ENCODE measurements around the gene ILF3.
A peak's percentile ranks its signal among the peaks of the same experiment; 100 is the strongest.

The ILF3 gene

DNA sequence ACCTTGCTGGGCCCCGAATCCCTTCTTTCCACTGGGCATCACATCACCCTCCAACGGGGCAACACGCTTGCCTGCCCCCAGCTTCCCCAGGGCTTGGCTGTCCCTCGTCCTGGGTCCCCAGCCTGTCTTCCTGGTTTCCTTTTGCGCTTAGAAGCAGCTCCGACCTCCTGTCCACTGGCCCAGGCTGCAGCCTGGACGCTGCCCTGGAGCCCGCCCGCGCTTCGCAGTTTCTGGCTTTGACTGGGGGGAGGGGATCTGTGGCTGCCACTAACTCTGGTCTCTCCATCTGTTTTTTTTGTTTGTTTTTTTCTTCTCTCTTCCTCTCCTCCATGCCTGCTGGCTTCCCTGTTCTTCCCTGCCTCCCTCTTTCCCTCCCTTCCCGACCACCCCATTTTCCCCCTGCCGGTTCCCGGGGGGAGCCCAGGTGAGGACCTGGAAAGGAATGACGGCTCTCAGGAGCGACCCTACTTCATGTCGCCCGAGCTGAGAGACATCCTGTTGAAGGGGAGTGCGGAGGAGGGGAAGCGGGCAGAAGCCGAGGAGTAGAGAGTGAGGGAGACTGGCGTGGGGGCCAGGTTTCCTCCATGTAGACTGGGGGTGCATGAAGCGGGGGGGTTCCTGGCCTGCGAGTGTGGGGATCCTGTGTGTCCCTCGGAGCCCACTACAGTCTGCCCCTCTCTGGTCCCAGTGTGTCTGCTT is 11.5 kb upstream of the ILF3 start:
- POLR2A ChIA-PET = interaction anchor here (1.2 kb wide), 1 partner anchor 9 kb away, joined by 3 read pairs; no protein-coding TSS in a partner anchor
- TF ChIP-seq FOXM1 (IDR thresholded peaks at IDR 0.05; ENCODE audit: borderline replicate concordance) (no peak), L3MBTL2 (conservative IDR thresholded peaks at IDR 0.05) (no peak), ELF4 (IDR thresholded peaks at IDR 0.05) (no peak), SUZ12 (IDR thresholded peaks at IDR 0.05) (no peak), CTBP1 (IDR thresholded peaks at IDR 0.05; ENCODE audit: borderline replicate concordance) (no peak), NFRKB (IDR thresholded peaks at IDR 0.05) (no peak), ARNT (IDR thresholded peaks at IDR 0.05) (no peak), SP1 (IDR thresholded peaks at IDR 0.05) (no peak), ZNF384 (IDR thresholded peaks at IDR 0.05) (no peak)
- TF ChIP-seq, protein P1, sequence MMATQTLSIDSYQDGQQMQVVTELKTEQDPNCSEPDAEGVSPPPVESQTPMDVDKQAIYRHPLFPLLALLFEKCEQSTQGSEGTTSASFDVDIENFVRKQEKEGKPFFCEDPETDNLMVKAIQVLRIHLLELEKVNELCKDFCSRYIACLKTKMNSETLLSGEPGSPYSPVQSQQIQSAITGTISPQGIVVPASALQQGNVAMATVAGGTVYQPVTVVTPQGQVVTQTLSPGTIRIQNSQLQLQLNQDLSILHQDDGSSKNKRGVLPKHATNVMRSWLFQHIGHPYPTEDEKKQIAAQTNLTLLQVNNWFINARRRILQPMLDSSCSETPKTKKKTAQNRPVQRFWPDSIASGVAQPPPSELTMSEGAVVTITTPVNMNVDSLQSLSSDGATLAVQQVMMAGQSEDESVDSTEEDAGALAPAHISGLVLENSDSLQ (IDR thresholded peaks at IDR 0.05) = no peak
- DNase-seq (ENCODE audit: extremely low spot score) = no peak
- CTCF ChIA-PET = interaction anchor here (10.3 kb wide), 1 partner anchor 61 kb away, joined by 149 read pairs; no protein-coding TSS in a partner anchor

DNA sequence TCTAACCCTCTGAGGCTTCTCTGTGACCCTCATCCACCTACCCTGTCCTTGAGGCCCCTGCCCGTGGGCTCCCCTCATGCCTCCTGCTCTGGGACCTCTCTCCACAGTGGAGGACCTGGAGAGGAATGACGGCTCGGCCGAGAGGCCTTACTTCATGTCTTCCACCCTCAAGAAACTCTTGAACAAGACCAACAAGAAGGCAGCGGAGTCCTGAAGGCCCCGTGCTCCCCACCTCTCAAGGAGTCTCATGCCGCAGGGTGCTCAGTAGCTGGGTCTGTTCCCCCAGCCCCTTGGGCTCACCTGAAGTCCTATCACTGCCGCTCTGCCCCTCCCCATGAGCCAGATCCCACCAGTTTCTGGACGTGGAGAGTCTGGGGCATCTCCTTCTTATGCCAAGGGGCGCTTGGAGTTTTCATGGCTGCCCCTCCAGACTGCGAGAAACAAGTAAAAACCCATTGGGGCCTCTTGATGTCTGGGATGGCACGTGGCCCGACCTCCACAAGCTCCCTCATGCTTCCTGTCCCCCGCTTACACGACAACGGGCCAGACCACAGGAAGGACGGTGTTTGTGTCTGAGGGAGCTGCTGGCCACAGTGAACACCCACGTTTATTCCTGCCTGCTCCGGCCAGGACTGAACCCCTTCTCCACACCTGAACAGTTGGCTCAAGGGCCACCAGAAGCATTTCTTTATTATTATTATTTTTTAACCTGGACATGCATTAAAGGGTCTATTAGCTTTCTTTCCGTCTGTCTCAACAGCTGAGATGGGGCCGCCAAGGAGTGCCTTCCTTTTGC is 10.8 kb upstream of the ILF3 start:
- POLR2A ChIA-PET = interaction anchor here (1.0 to 2.1 kb wide), 3 partner anchors 8 to 62 kb away, joined by 3 to 11 read pairs (median 3); no protein-coding TSS in a partner anchor
- CTCF ChIA-PET = interaction anchor here (1.1 to 10.3 kb wide), 8 partner anchors 9 to 160 kb away, joined by 3 to 149 read pairs (median 6); no protein-coding TSS in a partner anchor
- no peak for DNase-seq (ENCODE audit: extremely low spot score)
- TF ChIP-seq L3MBTL2 (conservative IDR thresholded peaks at IDR 0.05) = no peak
- TF ChIP-seq ARNT (IDR thresholded peaks at IDR 0.05) = no peak
- no peak for TF ChIP-seq FOXM1 (IDR thresholded peaks at IDR 0.05; ENCODE audit: borderline replicate concordance)
- TF ChIP-seq ZNF384 (IDR thresholded peaks at IDR 0.05) = no peak
- TF ChIP-seq HDGF (IDR thresholded peaks at IDR 0.05; ENCODE audit: borderline replicate concordance) = no peak
- TF ChIP-seq ELF4 (IDR thresholded peaks at IDR 0.05) = no peak
- no peak for TF ChIP-seq FOXK2 (IDR thresholded peaks at IDR 0.05)
- TF ChIP-seq SP1 (IDR thresholded peaks at IDR 0.05) = no peak
- TF ChIP-seq SUZ12 (IDR thresholded peaks at IDR 0.05) = no peak
- no peak for TF ChIP-seq BHLHE40 (IDR thresholded peaks at IDR 0.05; ENCODE audit: borderline replicate concordance)
- no peak for TF ChIP-seq LEF1 (IDR thresholded peaks at IDR 0.05; ENCODE audit: borderline replicate concordance)
- TF ChIP-seq FOXA1 (IDR thresholded peaks at IDR 0.05) = no peak
- TF ChIP-seq NFRKB (IDR thresholded peaks at IDR 0.05) = no peak
- TF ChIP-seq TARDBP (IDR thresholded peaks at IDR 0.05) = no peak
- TF ChIP-seq, protein P1 (IDR thresholded peaks at IDR 0.05) = no peak
- TF ChIP-seq CTBP1 (IDR thresholded peaks at IDR 0.05; ENCODE audit: borderline replicate concordance) = no peak

DNA sequence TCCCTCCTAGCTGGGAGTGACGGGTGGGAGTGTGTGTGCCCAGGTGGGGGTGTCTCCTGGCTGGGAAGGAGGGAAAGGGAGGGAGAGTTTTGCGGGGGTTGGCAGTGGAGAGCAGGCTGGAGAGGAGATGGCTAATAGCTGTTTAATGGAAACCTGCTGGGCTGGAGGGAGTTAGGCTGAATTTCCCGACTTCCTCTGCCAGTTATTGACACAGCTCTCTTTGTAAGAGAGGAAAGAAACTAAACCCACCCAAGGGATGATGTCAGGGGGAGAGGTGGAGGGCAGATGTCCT is 10.2 kb upstream of the ILF3 start:
- DNase-seq (ENCODE audit: extremely low spot score) = no peak
- TF ChIP-seq LEF1 (IDR thresholded peaks at IDR 0.05; ENCODE audit: borderline replicate concordance) (no peak), ZNF384 (IDR thresholded peaks at IDR 0.05) (no peak), BHLHE40 (IDR thresholded peaks at IDR 0.05; ENCODE audit: borderline replicate concordance) (no peak), HDGF (IDR thresholded peaks at IDR 0.05; ENCODE audit: borderline replicate concordance) (no peak), NFRKB (IDR thresholded peaks at IDR 0.05) (no peak)
- TF ChIP-seq, protein P1 (IDR thresholded peaks at IDR 0.05) = no peak
- CTCF ChIA-PET = interaction anchor here (0.7 to 10.3 kb wide), 15 partner anchors 10 to 160 kb away, joined by 3 to 149 read pairs (median 4); partner anchors contain the start of gene KRI1
- POLR2A ChIA-PET = interaction anchor here (0.8 to 2.1 kb wide), 4 partner anchors 8 to 63 kb away, joined by 3 to 11 read pairs (median 3); no protein-coding TSS in a partner anchor

DNA sequence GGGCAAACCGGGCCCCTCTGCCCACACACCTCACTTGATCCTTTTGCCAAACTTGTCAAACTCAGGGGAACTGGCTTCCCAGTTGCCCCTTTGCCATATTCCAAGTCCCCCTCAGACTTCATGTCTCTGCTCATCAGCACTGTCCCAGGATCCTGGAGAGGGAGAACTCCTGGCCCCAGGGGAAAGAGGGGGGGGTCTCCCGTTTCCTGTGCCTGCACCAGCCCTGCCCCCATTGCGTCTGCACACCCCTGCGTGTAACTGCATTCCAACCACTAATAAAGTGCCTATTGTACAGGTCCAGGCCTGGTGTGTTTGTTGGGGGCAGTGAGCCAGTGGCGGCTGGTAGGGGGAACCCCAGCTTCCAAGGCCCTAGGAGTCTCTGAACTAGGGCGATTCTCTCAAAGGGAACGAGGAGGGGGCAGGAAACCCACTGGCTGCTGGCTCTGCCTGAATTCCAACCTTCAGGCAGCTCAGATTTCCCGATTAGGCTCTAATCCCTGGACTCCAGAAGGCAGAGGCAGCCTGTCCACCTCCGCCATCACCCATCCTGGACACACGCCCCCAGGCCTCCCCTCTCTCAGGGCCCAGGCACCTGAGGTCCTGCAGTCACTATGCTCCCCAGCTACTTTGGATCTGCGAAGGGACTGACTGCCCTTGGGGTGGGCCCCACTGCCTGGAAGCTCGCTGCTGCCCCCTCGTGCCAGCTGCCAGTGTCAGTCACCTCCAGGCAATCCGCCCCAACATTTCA is 9.7 kb upstream of the ILF3 start:
- CTCF ChIA-PET = interaction anchor here (0.6 to 10.3 kb wide), 18 partner anchors 10 to 161 kb away, joined by 3 to 149 read pairs (median 4); partner anchors contain the start of gene KRI1
- TF ChIP-seq NFRKB (IDR thresholded peaks at IDR 0.05) (no peak), SUZ12 (IDR thresholded peaks at IDR 0.05) (no peak)
- TF ChIP-seq, protein P1 (IDR thresholded peaks at IDR 0.05) = peak; percentile 84
- POLR2A ChIA-PET = interaction anchor here (0.8 to 2.1 kb wide), 3 partner anchors 23 to 63 kb away, joined by 3 to 11 read pairs (median 3); no protein-coding TSS in a partner anchor
- DNase-seq (ENCODE audit: extremely low spot score) = peak; percentile 91
